ENCODE results near the gene GPM6B.

GRCh38 chrX:13825178-13825762 is 8.4 kb upstream of the GPM6B start:
- no peak for TF ChIP-seq EZH2phosphoT487 (conservative IDR thresholded peaks at IDR 0.05; ENCODE audit: low read length)
- TF ChIP-seq CTCF (IDR thresholded peaks at IDR 0.05; ENCODE audit: insufficient read depth, low read length, poor library complexity, severe bottlenecking): no peak
